Measurements from ENCODE around the gene RHOB. TPM values are rescaled to one million over a fixed set of nuclear protein-coding genes. Genes with fewer than 3 reads are reported as not detected.
A peak's percentile ranks its signal among the peaks of the same experiment; 100 is the strongest.

RHOB gene
- total RNA-seq, 1 donor, result 161 TPM

DNA sequence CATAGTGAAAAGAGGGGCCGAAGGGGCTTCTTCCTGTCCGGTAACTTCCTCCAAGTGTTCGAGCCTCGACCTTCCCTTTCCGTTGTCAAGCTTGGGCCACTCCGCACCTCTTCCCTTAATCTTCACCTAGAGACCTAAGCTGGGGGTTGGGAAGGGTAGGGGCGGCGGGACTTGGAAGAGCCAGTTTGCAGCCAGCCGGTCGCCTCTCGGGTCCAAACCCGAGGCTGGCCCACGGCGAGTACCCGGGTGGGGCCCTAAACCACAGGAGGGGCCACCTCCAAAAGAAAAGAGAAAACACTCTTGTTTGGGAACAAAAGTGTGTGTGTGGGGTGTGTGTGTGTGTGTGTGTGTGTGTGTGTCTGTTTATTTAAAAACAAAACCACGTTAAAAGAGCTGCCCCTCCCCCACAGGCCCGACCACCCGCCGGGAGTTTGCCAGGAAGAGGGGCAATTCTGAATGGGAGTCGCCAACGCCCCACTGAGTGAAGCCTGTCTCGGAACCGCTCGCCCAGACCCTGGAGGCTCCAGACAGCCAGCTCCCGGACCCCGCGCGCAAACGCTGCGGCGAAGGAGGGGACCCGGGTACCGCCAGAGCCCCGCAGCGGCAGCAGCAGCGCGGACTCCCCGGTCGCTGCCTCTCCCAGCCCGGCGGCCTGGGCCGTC lies 488 bp upstream of the RHOB start:
- Histone ChIP-seq H3K27ac (ENCODE audit: low read depth, low read length) (peak overlapping the region; percentile 94), H3K4me2 (ENCODE audit: insufficient read depth, low read length) (peak overlapping the region; percentile 81), H4K20me1 (ENCODE audit: insufficient read depth, low read length) (peaks cover 31% of the 10 kb centered on the region), H3K79me2 (ENCODE audit: insufficient read depth, low read length) (peaks cover 30% of the 10 kb centered on the region), H3K36me3 (ENCODE audit: insufficient read depth, low read length) (peaks cover 7% of the 10 kb centered on the region), H3K4me3 (ENCODE audit: insufficient read depth, low read length) (peak overlapping the region; percentile 93), H3K9me3 (ENCODE audit: low read depth, low read length) (no peaks in the 10 kb centered on the region), H3K4me1 (ENCODE audit: insufficient read depth, low read length) (peaks cover 36% of the 10 kb centered on the region), H3K27me3 (ENCODE audit: insufficient read depth, low read length) (no peaks in the 10 kb centered on the region), H2AFZ (ENCODE audit: low read length) (no peak overlapping the region)
- TF ChIP-seq, protein P1, sequence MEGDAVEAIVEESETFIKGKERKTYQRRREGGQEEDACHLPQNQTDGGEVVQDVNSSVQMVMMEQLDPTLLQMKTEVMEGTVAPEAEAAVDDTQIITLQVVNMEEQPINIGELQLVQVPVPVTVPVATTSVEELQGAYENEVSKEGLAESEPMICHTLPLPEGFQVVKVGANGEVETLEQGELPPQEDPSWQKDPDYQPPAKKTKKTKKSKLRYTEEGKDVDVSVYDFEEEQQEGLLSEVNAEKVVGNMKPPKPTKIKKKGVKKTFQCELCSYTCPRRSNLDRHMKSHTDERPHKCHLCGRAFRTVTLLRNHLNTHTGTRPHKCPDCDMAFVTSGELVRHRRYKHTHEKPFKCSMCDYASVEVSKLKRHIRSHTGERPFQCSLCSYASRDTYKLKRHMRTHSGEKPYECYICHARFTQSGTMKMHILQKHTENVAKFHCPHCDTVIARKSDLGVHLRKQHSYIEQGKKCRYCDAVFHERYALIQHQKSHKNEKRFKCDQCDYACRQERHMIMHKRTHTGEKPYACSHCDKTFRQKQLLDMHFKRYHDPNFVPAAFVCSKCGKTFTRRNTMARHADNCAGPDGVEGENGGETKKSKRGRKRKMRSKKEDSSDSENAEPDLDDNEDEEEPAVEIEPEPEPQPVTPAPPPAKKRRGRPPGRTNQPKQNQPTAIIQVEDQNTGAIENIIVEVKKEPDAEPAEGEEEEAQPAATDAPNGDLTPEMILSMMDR (IDR thresholded peaks at IDR 0.05; ENCODE audit: extremely low read depth, low read depth, low read length), result no peak
- DNase-seq (ENCODE audit: insufficient read length, low spot score, missing footprints), result no peak

DNA sequence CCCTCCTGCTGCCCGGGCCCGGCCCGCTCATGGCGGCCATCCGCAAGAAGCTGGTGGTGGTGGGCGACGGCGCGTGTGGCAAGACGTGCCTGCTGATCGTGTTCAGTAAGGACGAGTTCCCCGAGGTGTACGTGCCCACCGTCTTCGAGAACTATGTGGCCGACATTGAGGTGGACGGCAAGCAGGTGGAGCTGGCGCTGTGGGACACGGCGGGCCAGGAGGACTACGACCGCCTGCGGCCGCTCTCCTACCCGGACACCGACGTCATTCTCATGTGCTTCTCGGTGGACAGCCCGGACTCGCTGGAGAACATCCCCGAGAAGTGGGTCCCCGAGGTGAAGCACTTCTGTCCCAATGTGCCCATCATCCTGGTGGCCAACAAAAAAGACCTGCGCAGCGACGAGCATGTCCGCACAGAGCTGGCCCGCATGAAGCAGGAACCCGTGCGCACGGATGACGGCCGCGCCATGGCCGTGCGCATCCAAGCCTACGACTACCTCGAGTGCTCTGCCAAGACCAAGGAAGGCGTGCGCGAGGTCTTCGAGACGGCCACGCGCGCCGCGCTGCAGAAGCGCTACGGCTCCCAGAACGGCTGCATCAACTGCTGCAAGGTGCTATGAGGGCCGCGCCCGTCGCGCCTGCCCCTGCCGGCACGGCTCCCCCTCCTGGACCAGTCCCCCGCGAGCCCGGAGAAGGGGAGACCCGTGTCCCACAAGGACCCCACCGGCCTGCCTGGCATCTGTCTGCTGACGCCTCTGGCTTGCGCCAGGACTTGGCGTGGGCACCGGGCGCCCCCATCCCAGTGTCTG lies 767 bp downstream of the RHOB start:
- H3K36me3 ChIP-seq (ENCODE audit: insufficient read depth, low read length), result peaks cover 7% of the 10 kb centered on the region
- peak overlapping the region; percentile 73 for H3K4me2 ChIP-seq (ENCODE audit: insufficient read depth, low read length)
- peaks cover 30% of the 10 kb centered on the region for H3K79me2 ChIP-seq (ENCODE audit: insufficient read depth, low read length)
- peaks cover 39% of the 10 kb centered on the region for H3K4me1 ChIP-seq (ENCODE audit: insufficient read depth, low read length)
- peaks cover 33% of the 10 kb centered on the region for H4K20me1 ChIP-seq (ENCODE audit: insufficient read depth, low read length)
- DNase-seq (ENCODE audit: insufficient read length, low spot score, missing footprints), result peak; percentile 82
- H3K4me3 ChIP-seq (ENCODE audit: insufficient read depth, low read length), result peak overlapping the region; percentile 93
- H2AFZ ChIP-seq (ENCODE audit: low read length), result no peak overlapping the region
- H3K27me3 ChIP-seq (ENCODE audit: insufficient read depth, low read length), result no peaks in the 10 kb centered on the region
- peak overlapping the region; percentile 94 for H3K27ac ChIP-seq (ENCODE audit: low read depth, low read length)
- no peaks in the 10 kb centered on the region for H3K9me3 ChIP-seq (ENCODE audit: low read depth, low read length)
- TF ChIP-seq, protein P1 (IDR thresholded peaks at IDR 0.05; ENCODE audit: extremely low read depth, low read depth, low read length), result no peak

DNA sequence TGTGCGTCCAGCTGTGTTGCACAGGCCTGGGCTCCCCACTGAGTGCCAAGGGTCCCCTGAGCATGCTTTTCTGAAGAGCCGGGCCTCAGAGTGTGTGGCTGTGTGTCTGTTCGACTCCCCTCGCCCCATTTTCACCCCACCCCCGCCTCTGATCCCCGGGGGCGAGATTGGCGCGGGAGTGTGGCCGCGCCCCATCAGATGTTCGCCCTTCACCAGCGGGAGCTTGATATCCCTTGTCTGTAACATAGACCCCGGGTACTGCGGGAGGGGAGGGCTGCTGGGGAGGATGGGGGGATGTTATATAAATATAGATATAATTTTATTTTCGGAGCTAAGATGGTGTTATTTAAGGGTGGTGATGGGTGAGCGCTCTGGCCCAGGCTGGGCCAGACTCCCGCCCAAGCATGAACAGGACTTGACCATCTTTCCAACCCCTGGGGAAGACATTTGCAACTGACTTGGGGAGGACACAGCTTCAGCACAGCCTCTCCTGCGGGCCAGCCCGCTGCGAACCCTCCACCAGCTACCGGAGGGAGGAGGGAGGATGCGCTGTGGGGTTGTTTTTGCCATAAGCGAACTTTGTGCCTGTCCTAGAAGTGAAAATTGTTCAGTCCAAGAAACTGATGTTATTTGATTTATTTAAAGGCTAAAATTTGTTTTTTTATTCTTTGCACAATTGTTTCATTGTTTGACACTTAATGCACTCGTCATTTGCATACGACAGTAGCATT lies 1.5 kb downstream of the RHOB start:
- no peaks in the 10 kb centered on the region for H3K9me3 ChIP-seq (ENCODE audit: low read depth, low read length)
- H3K27me3 ChIP-seq (ENCODE audit: insufficient read depth, low read length), result no peaks in the 10 kb centered on the region
- H3K27ac ChIP-seq (ENCODE audit: low read depth, low read length), result peak overlapping the region; percentile 94
- H4K20me1 ChIP-seq (ENCODE audit: insufficient read depth, low read length), result peaks cover 33% of the 10 kb centered on the region
- peaks cover 30% of the 10 kb centered on the region for H3K79me2 ChIP-seq (ENCODE audit: insufficient read depth, low read length)
- peak; percentile 80 for DNase-seq (ENCODE audit: insufficient read length, low spot score, missing footprints)
- peaks cover 7% of the 10 kb centered on the region for H3K36me3 ChIP-seq (ENCODE audit: insufficient read depth, low read length)
- peak overlapping the region; percentile 93 for H3K4me3 ChIP-seq (ENCODE audit: insufficient read depth, low read length)
- TF ChIP-seq, protein P1 (IDR thresholded peaks at IDR 0.05; ENCODE audit: extremely low read depth, low read depth, low read length), result no peak
- peaks cover 38% of the 10 kb centered on the region for H3K4me1 ChIP-seq (ENCODE audit: insufficient read depth, low read length)
- H3K4me2 ChIP-seq (ENCODE audit: insufficient read depth, low read length), result peak overlapping the region; percentile 73
- H2AFZ ChIP-seq (ENCODE audit: low read length), result no peak overlapping the region
